Uterus (tissue), 4 donors: ENCODE measurements around the gene ABL2. TPM values are rescaled to one million over a fixed set of nuclear protein-coding genes. Genes with fewer than 3 reads are reported as not detected.
"Not testable (repeated sequence)": the region's sequence is repeated elsewhere in the genome, so short reads cannot be mapped to it uniquely, and the experiment has no call there.

Experiments
- DNase-seq, 2 donors: peaks; one replicate each; pipeline ENCODE4 v3.0.0-alpha.2; 2019 to 2020
- H3K27ac ChIP-seq, 2 donors: fragments of 200-600 bp; sonication (generic); 1 replicate in 1 of 2; 2 replicates in 1 of 2; pipeline ENCODE4 v1.5.1; 2016 to 2018
- H3K27me3 ChIP-seq, 2 donors: fragments of 200-600 bp; sonication (generic); one replicate each; pipeline ENCODE4 v1.5.1; 2018 to 2019; ENCODE audit warnings: control low read depth in 1 of 2
- H3K36me3 ChIP-seq, 2 donors: fragments of 200-600 bp; sonication (generic); one replicate each; pipeline ENCODE4 v1.5.1; 2019; ENCODE audit warnings: control low read depth in 1 of 2
- H3K4me1 ChIP-seq, 2 donors: fragments of 200-600 bp; sonication (generic); one replicate each; pipeline ENCODE4 v1.5.1; 2018 to 2019; ENCODE audit warnings: control low read depth in 1 of 2
- H3K4me3 ChIP-seq, 2 donors: fragments of 200-600 bp; sonication (generic); 1 replicate in 1 of 2; 2 replicates in 1 of 2; pipeline ENCODE4 v1.5.1; 2018 to 2019; ENCODE audit warnings: mild to moderate bottlenecking in 1 of 2
- H3K9me3 ChIP-seq, 2 donors: fragments of 200-600 bp; sonication (generic); one replicate each; pipeline ENCODE4 v1.5.1; 2019; ENCODE audit warnings: control low read depth in 1 of 2
- CTCF ChIP-seq, 4 experiments: fragments of 200-600 bp in 2 of 4; fragments of 450-650 bp in 2 of 4; sonication (generic) in 2 of 4; IDR thresholded peaks; one replicate each; pipeline ENCODE4 v1.5.1; 2016 to 2019; ENCODE audit warnings: antibody characterized with exemption in 4 of 4, mild to moderate bottlenecking in 2 of 4, moderate library complexity in 1 of 4
- POLR2A ChIP-seq, 2 donors: fragments of 450-650 bp; IDR thresholded peaks; one replicate each; pipeline ENCODE4 v1.6.1; 2016; ENCODE audit warnings: antibody characterized with exemption in 2 of 2, mild to moderate bottlenecking in 1 of 2, moderate library complexity in 1 of 2
- intact Hi-C: fragments of 100-400 bp; cut with DNase I; formaldehyde crosslinking; loops from one replicate; pipeline ENCODE4 v1.15.1; 2023; ENCODE audit warnings: low total_unique reads
- total RNA-seq, 4 donors: library from RNA; depleted of rRNA in 3 of 4; stranded (reverse); fragments of >200 nt in 3 of 4; gene quantifications; one replicate each; pipeline versions ENCODE4 v1.1.0 to v1.2.4, GENCODE V29; 2014 to 2023
- donor health status: DM: yes; HTN: yes; CAD: no.

The ABL2 gene
- total RNA-seq, 4 donors from 2014 or later: 10.3 to 33.1 (median 15.1) TPM

DNA sequence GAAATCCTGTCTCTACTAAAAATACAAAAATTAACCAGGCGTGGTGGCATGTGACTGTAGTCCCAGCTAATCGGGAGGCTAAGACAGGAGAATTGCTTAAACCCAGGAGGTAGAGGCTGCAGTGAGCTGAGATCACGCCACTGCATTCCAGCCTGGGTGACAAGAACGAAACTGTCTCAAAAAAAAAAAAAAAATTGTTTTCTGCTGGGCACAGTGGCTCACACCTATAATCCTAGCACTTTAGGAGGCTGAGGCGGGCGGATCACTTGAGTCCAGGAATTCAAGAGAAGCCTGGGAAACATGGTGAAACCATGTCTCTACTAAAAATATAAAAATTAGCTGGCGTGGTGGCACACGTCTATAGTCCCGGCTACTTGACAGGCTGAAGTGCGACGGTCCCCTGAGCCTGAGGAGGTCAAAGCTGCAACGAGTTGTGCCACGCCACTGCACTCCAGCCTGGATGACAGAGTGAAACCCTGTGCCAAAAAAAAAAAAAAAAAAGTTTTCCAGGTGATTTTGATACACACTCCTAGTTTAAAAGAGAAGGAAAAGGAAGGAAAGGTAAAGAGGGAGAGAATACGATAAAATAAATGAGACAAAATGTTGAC is 31.7 kb downstream of the ABL2 start:
- TF ChIP-seq POLR2A (IDR thresholded peaks at IDR 0.05): no peak
- no peak for TF ChIP-seq CTCF (IDR thresholded peaks at IDR 0.05)
- intact Hi-C loops: no loop called here
- no peak overlapping the region for H3K4me3 ChIP-seq

DNA sequence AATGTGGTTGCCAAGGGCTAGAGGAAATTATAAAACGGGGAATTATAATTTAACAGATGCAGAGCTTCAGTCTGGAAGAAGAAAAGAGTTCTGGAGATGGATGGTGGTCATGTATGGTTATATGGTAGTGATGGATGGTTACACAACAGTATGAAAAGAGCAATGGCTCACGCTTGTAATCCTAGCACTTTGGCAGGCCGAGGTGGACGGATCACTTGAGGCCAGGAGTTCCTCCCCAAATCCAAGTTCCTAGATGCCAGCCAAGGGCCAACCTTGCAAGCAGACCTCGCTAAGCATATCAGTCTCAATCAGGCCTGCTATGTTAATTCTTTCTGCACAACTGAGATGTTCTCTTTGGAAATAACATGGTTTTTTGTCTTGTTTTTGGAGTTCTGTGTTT is 33.6 kb downstream of the ABL2 start:
- H3K27me3 ChIP-seq, H3K4me1 ChIP-seq, H3K4me3 ChIP-seq, DNase-seq, H3K27ac ChIP-seq, H3K36me3 ChIP-seq, H3K9me3 ChIP-seq, intact Hi-C loops: not testable (repeated sequence)

More for the DNA sequence above, 31.7 kb downstream of the ABL2 start:
- H3K9me3 ChIP-seq: no peaks in the 10 kb centered on the region
- H3K36me3 ChIP-seq: no peaks in the 10 kb centered on the region
- no peaks in the 10 kb centered on the region for H3K27me3 ChIP-seq
- no peak overlapping the region for H3K27ac ChIP-seq
- no peaks in the 10 kb centered on the region for H3K4me1 ChIP-seq
- no peak for DNase-seq

- DNase-seq: no peak
- Histone ChIP-seq H3K36me3 (no peaks in the 10 kb centered on the region), H3K9me3 (no peaks in the 10 kb centered on the region), H3K4me1 (no peaks in the 10 kb centered on the region), H3K27ac (no peak overlapping the region), H3K4me3 (no peak overlapping the region), H3K27me3 (no peaks in the 10 kb centered on the region)
- intact Hi-C loops: no loop called here
- TF ChIP-seq POLR2A (IDR thresholded peaks at IDR 0.05): no peak
- no peak for TF ChIP-seq CTCF (IDR thresholded peaks at IDR 0.05)
Observed at GRCh38 chr1:179195376-179195775, 34.1 kb downstream of the ABL2 start.

- H3K4me1 ChIP-seq: no peaks in the 10 kb centered on the region
- intact Hi-C loops: no loop called here
- no peak overlapping the region for H3K27ac ChIP-seq
- no peak for TF ChIP-seq POLR2A (IDR thresholded peaks at IDR 0.05)
- no peak for TF ChIP-seq CTCF (IDR thresholded peaks at IDR 0.05)
- DNase-seq: no peak
- no peak overlapping the region for H3K4me3 ChIP-seq
- H3K36me3 ChIP-seq: no peaks in the 10 kb centered on the region
- H3K9me3 ChIP-seq: no peaks in the 10 kb centered on the region
- H3K27me3 ChIP-seq: no peaks in the 10 kb centered on the region
Observed at GRCh38 chr1:179194068-179194537, 35.4 kb downstream of the ABL2 start.

DNA sequence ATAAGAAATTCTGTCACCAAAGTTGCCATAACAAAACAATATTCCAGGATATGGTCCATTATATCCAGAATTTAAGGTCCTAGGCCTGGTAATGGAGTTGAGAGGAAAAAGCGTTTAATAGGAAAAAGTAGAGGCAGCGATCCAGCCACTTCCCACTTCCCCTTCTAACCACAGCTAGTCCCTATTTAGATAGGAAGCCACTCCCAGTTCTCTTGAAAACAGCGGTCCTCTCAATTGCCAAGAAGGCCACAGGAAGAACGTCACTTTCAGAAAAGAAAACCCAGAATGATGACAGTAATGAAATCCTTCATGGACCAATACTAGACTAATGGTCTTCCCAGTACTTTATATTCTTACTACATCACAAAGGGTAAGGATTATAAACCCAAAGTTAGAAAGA is 38.6 kb downstream of the ABL2 start:
- TF ChIP-seq CTCF (IDR thresholded peaks at IDR 0.05) (no peak), POLR2A (IDR thresholded peaks at IDR 0.05) (no peak)
- H3K4me3 ChIP-seq: no peak overlapping the region
- no peaks in the 10 kb centered on the region for H3K4me1 ChIP-seq
- H3K36me3 ChIP-seq: no peaks in the 10 kb centered on the region
- intact Hi-C loops: no loop called here
- no peaks in the 10 kb centered on the region for H3K9me3 ChIP-seq
- H3K27me3 ChIP-seq: no peaks in the 10 kb centered on the region
- peak overlapping the region in 1 of 2 donors; percentile 69 for H3K27ac ChIP-seq
- no peak for DNase-seq
